Upper lobe of left lung (tissue), 4 donors: ENCODE data around the gene RBM28.

Experiments used
- POLR2A ChIP-seq, 4 donors: fragments of 450-650 bp; IDR thresholded peaks; one replicate each; pipeline ENCODE4 v1.5.1; 2016 to 2017; ENCODE audit warnings: antibody characterized with exemption in 4 of 4, mild to moderate bottlenecking in 2 of 4
- TF ChIP-seq, protein P1 (sequence below), 6 experiments: fragments of 450-650 bp in 4 of 6; fragments of 200-600 bp in 2 of 6; sonication (generic) in 2 of 6; IDR thresholded peaks; one replicate each; pipeline ENCODE4 v1.5.1; 2016 to 2019; ENCODE audit warnings: antibody characterized with exemption in 6 of 6

DNA sequence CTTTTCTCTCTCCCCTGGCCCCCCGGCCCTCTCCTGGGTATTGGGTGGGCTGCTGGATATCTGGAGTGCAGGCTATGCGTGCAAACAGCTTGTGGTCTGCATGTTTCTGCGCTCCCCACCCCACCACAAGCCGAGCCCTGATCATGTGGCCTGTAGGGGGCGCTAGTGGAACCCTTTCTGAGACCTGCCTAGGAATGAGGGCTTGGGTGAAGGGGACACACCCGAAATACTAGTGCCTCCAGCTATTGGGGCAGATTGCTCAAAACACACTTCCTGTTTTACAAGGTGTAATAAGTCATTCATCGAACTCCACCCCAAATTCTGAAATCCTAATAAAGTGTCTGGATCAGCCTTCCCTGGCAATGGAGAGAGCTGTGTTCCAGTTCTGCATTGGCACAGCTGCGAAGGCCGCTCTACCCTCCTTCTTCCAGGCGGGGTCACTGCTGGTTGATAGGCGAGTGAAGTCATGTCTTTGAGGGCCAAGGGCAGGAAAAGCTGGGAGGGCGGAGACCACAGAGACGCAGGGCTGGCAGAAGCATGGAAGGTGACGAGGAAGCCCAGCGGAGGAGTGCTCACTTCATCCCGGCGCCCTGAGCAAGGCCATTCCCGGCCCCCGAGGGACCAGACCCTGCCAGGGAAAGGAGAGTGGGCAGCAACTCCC is 37.6 kb upstream of the RBM28 start:
- TF ChIP-seq, protein P1, sequence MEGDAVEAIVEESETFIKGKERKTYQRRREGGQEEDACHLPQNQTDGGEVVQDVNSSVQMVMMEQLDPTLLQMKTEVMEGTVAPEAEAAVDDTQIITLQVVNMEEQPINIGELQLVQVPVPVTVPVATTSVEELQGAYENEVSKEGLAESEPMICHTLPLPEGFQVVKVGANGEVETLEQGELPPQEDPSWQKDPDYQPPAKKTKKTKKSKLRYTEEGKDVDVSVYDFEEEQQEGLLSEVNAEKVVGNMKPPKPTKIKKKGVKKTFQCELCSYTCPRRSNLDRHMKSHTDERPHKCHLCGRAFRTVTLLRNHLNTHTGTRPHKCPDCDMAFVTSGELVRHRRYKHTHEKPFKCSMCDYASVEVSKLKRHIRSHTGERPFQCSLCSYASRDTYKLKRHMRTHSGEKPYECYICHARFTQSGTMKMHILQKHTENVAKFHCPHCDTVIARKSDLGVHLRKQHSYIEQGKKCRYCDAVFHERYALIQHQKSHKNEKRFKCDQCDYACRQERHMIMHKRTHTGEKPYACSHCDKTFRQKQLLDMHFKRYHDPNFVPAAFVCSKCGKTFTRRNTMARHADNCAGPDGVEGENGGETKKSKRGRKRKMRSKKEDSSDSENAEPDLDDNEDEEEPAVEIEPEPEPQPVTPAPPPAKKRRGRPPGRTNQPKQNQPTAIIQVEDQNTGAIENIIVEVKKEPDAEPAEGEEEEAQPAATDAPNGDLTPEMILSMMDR (IDR thresholded peaks at IDR 0.05): peak in 1 of 6 experiments; percentile 28
- no peak for TF ChIP-seq POLR2A (IDR thresholded peaks at IDR 0.05)
